ENCODE measurements around the gene MYL1. TPM values are rescaled to one million over a fixed set of nuclear protein-coding genes. Genes with fewer than 3 reads are reported as not detected.

MYL1 gene
- total RNA-seq, 1 experiment from 2014 or later, result not detected

DNA sequence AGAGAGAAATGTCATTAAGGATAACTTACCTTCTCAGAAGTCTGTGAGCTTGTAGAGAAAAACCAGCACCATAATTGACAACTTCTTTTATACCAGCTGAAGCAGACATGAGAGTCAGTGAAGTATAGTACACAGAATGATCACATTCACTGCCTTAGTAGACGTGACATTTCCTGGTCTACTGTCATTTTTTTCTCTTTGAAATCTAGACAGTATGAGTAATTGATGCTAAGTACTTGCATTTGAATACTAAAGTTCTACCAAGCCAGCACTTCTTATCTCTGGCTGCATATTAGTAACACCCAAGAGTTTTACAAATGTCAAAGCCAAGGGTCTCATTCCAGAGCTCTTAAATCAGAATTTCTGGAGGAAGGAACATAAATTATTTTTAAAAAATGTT, 64.4 kb downstream of the MYL1 start:
- DNase-seq (ENCODE audit: low spot score) (no peak), ATAC-seq (no peak)
- TF ChIP-seq, protein P1, sequence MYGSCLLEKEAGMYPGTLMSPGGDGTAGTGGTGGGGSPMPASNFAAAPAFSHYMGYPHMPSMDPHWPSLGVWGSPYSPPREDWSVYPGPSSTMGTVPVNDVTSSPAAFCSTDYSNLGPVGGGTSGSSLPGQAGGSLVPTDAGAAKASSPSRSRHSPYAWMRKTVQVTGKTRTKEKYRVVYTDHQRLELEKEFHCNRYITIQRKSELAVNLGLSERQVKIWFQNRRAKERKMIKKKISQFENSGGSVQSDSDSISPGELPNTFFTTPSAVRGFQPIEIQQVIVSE (CRISPR knock-in tag; IDR thresholded peaks at IDR 0.05; ENCODE audit: borderline replicate concordance), result no peak
- TF ChIP-seq ELF4 (CRISPR knock-in tag; IDR thresholded peaks at IDR 0.05; ENCODE audit: low read depth) (no peak), JAZF1 (CRISPR knock-in tag; IDR thresholded peaks at IDR 0.05) (no peak), ETV6 (CRISPR knock-in tag; IDR thresholded peaks at IDR 0.05) (no peak), TEAD4 (CRISPR knock-in tag; IDR thresholded peaks at IDR 0.05) (no peak), MAX (CRISPR knock-in tag; IDR thresholded peaks at IDR 0.05) (no peak)
- TF ChIP-seq, protein P2, sequence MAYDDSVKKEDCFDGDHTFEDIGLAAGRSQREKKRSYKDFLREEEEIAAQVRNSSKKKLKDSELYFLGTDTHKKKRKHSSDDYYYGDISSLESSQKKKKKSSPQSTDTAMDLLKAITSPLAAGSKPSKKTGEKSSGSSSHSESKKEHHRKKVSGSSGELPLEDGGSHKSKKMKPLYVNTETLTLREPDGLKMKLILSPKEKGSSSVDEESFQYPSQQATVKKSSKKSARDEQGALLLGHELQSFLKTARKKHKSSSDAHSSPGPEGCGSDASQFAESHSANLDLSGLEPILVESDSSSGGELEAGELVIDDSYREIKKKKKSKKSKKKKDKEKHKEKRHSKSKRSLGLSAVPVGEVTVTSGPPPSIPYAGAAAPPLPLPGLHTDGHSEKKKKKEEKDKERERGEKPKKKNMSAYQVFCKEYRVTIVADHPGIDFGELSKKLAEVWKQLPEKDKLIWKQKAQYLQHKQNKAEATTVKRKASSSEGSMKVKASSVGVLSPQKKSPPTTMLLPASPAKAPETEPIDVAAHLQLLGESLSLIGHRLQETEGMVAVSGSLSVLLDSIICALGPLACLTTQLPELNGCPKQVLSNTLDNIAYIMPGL (CRISPR knock-in tag; IDR thresholded peaks at IDR 0.05), result no peak
- Mint-ChIP-seq H3K36me3 (peaks cover 16% of the 10 kb centered on the region), H3K27ac (no peak overlapping the region), H3K9me3 (peaks cover 16% of the 10 kb centered on the region), H3K4me3 (no peak overlapping the region), H3K27me3 (ENCODE audit: low read depth) (no peaks in the 10 kb centered on the region), H3K4me1 (peaks cover 6% of the 10 kb centered on the region)
- ChIA-PET POLR2A (no interaction called here), CTCF (interaction anchor here (1.5 kb wide), 1 partner anchor 113 kb away, joined by 3 read pairs; no protein-coding TSS in a partner anchor)

Other genes starting within 250 kb of the MYL1 start
- 11.1 to 12.2 TPM (median 11.4 TPM) in 3 replicates for gene KANSL1L, start 143.8 kb downstream of the MYL1 start, total RNA-seq (2021)
- gene ACADL, start 89.7 kb downstream of the MYL1 start, total RNA-seq (2021), result 0.39 to 0.60 TPM (median 0.42 TPM) in 3 replicates
- gene LANCL1, start 161.6 kb upstream of the MYL1 start, total RNA-seq (2021), result 35.9 to 54.0 TPM (median 52.0 TPM) in 3 replicates
- gene CPS1, start 241.4 kb upstream of the MYL1 start, total RNA-seq (2021), result 9.0 to 18.7 TPM (median 15.5 TPM) in 3 replicates

Data from WTC11 (cell line).